Ishikawa (cell line): ENCODE data around the gene ITPRIPL2.

Experiments used
- CEBPB ChIP-seq: IDR thresholded peaks from 2 replicates; pipeline ENCODE4 v1.6.1; 2012
- CREB1 ChIP-seq: IDR thresholded peaks from 2 replicates; pipeline ENCODE4 v1.6.1; 2012; ENCODE audit warnings: low read depth
- EGR1 ChIP-seq: IDR thresholded peaks from 2 replicates; pipeline ENCODE4 v1.6.1; 2012
- EP300 ChIP-seq: IDR thresholded peaks from 2 replicates; pipeline ENCODE4 v1.6.1; 2012; ENCODE audit warnings: borderline replicate concordance
- FOXM1 ChIP-seq: IDR thresholded peaks from 2 replicates; pipeline ENCODE4 v1.6.1; 2012; ENCODE audit warnings: low read depth, borderline replicate concordance
- RAD21 ChIP-seq: IDR thresholded peaks from 2 replicates; pipeline ENCODE4 v1.6.1; 2012; ENCODE audit warnings: low read depth
- TAF1 ChIP-seq: IDR thresholded peaks from 2 replicates; pipeline ENCODE4 v1.6.1; 2012; ENCODE audit warnings: low read depth, mild to moderate bottlenecking
- TEAD4 ChIP-seq: IDR thresholded peaks from 2 replicates; pipeline ENCODE4 v1.6.1; 2012
- YY1 ChIP-seq: IDR thresholded peaks from 2 replicates; pipeline ENCODE4 v1.6.1; 2012; ENCODE audit warnings: low read depth
- TF ChIP-seq, protein P1 (sequence below): IDR thresholded peaks from 2 replicates; pipeline ENCODE4 v1.6.1; 2012
- TF ChIP-seq, protein P2 (sequence below): IDR thresholded peaks from 2 replicates; pipeline ENCODE4 v1.6.1; 2012; ENCODE audit warnings: low read depth, mild to moderate bottlenecking
- TF ChIP-seq, protein P3 (sequence below): IDR thresholded peaks from 2 replicates; pipeline ENCODE4 v1.6.1; 2012

DNA sequence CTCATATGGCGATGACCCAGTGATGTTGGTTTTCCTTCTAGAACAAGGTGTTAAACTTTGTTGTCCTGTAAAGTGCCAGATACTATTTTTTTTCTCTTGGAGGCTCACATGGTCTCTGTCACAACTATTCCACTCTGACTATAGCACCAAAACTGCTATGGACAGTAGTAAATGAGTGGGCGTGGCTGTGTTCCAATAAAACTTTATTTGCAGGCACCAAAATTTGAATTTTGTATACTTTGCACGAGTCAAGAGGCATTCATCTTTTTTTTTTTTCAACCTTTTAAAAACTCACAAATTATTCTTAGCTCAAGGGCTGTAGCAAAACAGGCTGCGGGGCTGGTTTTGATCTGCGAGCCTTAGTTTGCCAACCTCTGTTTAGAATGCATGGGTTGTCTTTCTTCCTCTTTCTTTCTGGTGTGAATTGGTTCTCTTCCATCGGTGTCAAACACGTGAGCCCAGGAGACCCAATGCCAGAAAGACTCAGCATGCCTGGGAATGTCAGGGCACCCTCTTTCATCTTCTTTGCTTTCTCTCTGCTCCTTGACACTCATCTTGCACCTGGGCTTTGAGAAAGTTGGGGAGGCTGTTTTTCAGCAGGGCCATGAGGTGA is 56.4 kb downstream of the ITPRIPL2 start:
- TF ChIP-seq, protein P1, sequence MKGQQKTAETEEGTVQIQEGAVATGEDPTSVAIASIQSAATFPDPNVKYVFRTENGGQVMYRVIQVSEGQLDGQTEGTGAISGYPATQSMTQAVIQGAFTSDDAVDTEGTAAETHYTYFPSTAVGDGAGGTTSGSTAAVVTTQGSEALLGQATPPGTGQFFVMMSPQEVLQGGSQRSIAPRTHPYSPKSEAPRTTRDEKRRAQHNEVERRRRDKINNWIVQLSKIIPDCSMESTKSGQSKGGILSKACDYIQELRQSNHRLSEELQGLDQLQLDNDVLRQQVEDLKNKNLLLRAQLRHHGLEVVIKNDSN: no peak
- no peak for TF ChIP-seq CEBPB
- no peak for TF ChIP-seq RAD21
- no peak for TF ChIP-seq EP300
- no peak for TF ChIP-seq YY1
- TF ChIP-seq CREB1: no peak
- TF ChIP-seq, protein P2, sequence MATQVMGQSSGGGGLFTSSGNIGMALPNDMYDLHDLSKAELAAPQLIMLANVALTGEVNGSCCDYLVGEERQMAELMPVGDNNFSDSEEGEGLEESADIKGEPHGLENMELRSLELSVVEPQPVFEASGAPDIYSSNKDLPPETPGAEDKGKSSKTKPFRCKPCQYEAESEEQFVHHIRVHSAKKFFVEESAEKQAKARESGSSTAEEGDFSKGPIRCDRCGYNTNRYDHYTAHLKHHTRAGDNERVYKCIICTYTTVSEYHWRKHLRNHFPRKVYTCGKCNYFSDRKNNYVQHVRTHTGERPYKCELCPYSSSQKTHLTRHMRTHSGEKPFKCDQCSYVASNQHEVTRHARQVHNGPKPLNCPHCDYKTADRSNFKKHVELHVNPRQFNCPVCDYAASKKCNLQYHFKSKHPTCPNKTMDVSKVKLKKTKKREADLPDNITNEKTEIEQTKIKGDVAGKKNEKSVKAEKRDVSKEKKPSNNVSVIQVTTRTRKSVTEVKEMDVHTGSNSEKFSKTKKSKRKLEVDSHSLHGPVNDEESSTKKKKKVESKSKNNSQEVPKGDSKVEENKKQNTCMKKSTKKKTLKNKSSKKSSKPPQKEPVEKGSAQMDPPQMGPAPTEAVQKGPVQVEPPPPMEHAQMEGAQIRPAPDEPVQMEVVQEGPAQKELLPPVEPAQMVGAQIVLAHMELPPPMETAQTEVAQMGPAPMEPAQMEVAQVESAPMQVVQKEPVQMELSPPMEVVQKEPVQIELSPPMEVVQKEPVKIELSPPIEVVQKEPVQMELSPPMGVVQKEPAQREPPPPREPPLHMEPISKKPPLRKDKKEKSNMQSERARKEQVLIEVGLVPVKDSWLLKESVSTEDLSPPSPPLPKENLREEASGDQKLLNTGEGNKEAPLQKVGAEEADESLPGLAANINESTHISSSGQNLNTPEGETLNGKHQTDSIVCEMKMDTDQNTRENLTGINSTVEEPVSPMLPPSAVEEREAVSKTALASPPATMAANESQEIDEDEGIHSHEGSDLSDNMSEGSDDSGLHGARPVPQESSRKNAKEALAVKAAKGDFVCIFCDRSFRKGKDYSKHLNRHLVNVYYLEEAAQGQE: no peak
- no peak for TF ChIP-seq EGR1
- no peak for TF ChIP-seq FOXM1
- TF ChIP-seq TAF1: no peak
- no peak for TF ChIP-seq TEAD4
- TF ChIP-seq, protein P3, sequence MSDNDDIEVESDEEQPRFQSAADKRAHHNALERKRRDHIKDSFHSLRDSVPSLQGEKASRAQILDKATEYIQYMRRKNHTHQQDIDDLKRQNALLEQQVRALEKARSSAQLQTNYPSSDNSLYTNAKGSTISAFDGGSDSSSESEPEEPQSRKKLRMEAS: no peak
